Neutrophil (primary cell): ENCODE data around the gene TDO2.

ENCODE experiments used
- H3K27ac ChIP-seq: fragments of 200-600 bp; sonication (generic); 2 replicates; pipeline ENCODE4 v1.5.1; 2016; ENCODE audit warnings: mild to moderate bottlenecking, moderate library complexity
- H3K27me3 ChIP-seq: fragments of 200-600 bp; sonication (generic); 2 replicates; pipeline ENCODE4 v1.6.0; 2016; ENCODE audit warnings: mild to moderate bottlenecking
- H3K36me3 ChIP-seq: fragments of 200-600 bp; sonication (generic); 2 replicates; pipeline ENCODE4 v1.5.1; 2017
- H3K4me1 ChIP-seq, 2 experiments: fragments of 200-600 bp in 1 of 2; sonication (generic) in 1 of 2; 1 replicate in 1 of 2; 2 replicates in 1 of 2; pipeline versions ENCODE4 v1.5.1 to v1.6.1; 2013 to 2016; ENCODE audit warnings: low read depth in 1 of 2, low read length in 1 of 2, mild to moderate bottlenecking in 1 of 2, moderate library complexity in 1 of 2; ENCODE audit not compliant: control insufficient read depth in 1 of 2, insufficient read depth in 1 of 2
- H3K4me3 ChIP-seq, 2 experiments: fragments of 200-600 bp in 1 of 2; sonication (generic) in 1 of 2; 1 replicate in 1 of 2; 2 replicates in 1 of 2; pipeline ENCODE4 v1.5.1; 2013 to 2016; ENCODE audit warnings: low read depth in 1 of 2, low read length in 1 of 2, mild to moderate bottlenecking in 1 of 2, moderate library complexity in 1 of 2
- H3K9me3 ChIP-seq: fragments of 200-600 bp; sonication (generic); 2 replicates; pipeline ENCODE4 v1.5.1; 2016
- TF ChIP-seq, protein P1 (sequence below): fragments of 200-600 bp; sonication (generic); IDR thresholded peaks from 2 replicates; pipeline ENCODE4 v1.5.1; 2016; ENCODE audit warnings: antibody characterized with exemption

Gene TDO2

DNA sequence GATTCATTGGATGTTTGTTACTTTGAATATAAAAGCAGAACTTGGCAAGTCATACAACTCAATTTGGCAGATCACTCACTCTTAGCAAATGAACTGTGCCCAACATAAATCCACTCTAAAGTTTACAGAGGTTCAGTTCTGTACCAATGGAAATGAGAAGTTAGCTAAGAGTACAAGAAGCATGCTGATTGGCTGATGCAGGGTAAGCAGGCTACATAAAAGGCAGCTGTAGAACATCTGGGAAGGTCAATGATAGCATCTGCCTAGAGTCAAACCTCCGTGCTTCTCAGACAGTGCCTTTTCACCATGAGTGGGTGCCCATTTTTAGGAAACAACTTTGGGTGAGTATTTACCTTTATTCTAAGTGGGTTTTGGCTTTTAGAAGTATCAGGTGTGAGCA, at the start of gene TDO2:
TDO2 (plus strand) TSS at position 244 of the 400 bp plus-strand sequence; CDS start at position 307, 63 bp downstream.
- H3K9me3 ChIP-seq = no peaks in the 10 kb centered on the region
- H3K27me3 ChIP-seq = no peaks in the 10 kb centered on the region
- no peak within 1 kb of the TSS for H3K27ac ChIP-seq
- TF ChIP-seq, protein P1, sequence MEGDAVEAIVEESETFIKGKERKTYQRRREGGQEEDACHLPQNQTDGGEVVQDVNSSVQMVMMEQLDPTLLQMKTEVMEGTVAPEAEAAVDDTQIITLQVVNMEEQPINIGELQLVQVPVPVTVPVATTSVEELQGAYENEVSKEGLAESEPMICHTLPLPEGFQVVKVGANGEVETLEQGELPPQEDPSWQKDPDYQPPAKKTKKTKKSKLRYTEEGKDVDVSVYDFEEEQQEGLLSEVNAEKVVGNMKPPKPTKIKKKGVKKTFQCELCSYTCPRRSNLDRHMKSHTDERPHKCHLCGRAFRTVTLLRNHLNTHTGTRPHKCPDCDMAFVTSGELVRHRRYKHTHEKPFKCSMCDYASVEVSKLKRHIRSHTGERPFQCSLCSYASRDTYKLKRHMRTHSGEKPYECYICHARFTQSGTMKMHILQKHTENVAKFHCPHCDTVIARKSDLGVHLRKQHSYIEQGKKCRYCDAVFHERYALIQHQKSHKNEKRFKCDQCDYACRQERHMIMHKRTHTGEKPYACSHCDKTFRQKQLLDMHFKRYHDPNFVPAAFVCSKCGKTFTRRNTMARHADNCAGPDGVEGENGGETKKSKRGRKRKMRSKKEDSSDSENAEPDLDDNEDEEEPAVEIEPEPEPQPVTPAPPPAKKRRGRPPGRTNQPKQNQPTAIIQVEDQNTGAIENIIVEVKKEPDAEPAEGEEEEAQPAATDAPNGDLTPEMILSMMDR = no peak
- no peaks in the 10 kb centered on the region for H3K4me1 ChIP-seq
- H3K36me3 ChIP-seq = no peaks in the 10 kb centered on the region
- H3K4me3 ChIP-seq = no peak within 1 kb of the TSS

- no peaks in the 10 kb centered on the region for H3K9me3 ChIP-seq
- H3K27me3 ChIP-seq = no peaks in the 10 kb centered on the region
- TF ChIP-seq, protein P1 = no peak
- no peaks in the 10 kb centered on the region for H3K36me3 ChIP-seq
- no peak overlapping the region for H3K4me3 ChIP-seq
- no peak overlapping the region for H3K27ac ChIP-seq
- H3K4me1 ChIP-seq = no peaks in the 10 kb centered on the region
Measured at GRCh38 chr4:155854582-155855226, 48.8 kb upstream of the TDO2 start.

GRCh38 chr4:155855897-155856296, 47.6 kb upstream of the TDO2 start:
- TF ChIP-seq, protein P1 = no peak

DNA sequence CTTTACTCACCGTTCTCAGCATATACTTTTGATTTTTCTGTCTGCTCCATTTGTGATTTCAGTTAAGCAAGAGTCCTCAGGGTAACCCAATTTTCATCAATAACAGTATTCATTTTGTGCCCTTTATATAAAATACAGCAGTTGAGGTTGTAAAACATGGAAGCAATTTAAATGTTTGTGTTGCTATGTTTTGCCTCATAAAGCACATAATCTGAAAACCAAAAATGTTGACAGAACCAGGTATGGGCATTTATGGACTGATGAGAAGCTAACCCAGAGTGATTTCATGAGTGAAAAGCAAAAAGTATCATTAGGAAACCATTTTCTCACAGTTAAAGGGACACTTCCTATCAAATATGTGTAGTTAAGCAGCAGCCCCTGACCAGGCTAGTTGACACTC, 37.3 kb upstream of the TDO2 start, which contains the start of gene ASIC5:
ASIC5 (minus strand) TSS at position 101 of the 400 bp plus-strand sequence; CDS start at position 50, 51 bp downstream.
- no peak within 1 kb of the TSS for H3K4me3 ChIP-seq
- H3K4me1 ChIP-seq = no peaks in the 10 kb centered on the region
- H3K27ac ChIP-seq = no peak within 1 kb of the TSS
- H3K36me3 ChIP-seq = no peaks in the 10 kb centered on the region
- no peaks in the 10 kb centered on the region for H3K9me3 ChIP-seq
- H3K27me3 ChIP-seq = no peaks in the 10 kb centered on the region
- TF ChIP-seq, protein P1 = no peak

More at GRCh38 chr4:155855897-155856296, 47.6 kb upstream of the TDO2 start:
- no peaks in the 10 kb centered on the region for H3K36me3 ChIP-seq
- no peak overlapping the region for H3K4me3 ChIP-seq
- no peaks in the 10 kb centered on the region for H3K4me1 ChIP-seq
- no peaks in the 10 kb centered on the region for H3K27me3 ChIP-seq
- H3K27ac ChIP-seq = no peak overlapping the region
- H3K9me3 ChIP-seq = no peaks in the 10 kb centered on the region

DNA sequence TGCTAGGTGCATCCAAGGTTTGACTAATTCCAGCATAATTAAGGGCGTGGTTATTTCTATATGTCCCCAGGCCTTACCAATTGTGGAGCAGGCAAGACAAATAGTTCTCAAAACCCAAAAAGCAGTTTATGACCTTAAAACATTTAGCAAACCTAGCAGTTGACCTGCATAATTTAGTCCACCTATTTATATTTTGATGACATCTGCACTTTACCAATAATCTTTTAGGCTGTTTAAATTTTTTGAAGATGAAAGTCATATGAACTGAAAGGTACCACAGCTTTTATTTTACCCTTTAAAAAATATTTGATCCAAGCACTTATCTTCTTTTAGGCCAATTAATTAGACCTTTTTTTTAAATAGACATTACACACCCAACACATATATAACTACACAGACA, 27.6 kb upstream of the TDO2 start:
- Histone ChIP-seq H3K4me3 (no peak overlapping the region), H3K9me3 (no peaks in the 10 kb centered on the region), H3K27ac (no peak overlapping the region), H3K4me1 (no peaks in the 10 kb centered on the region), H3K27me3 (no peaks in the 10 kb centered on the region), H3K36me3 (no peaks in the 10 kb centered on the region)
- TF ChIP-seq, protein P1 = no peak
